VCaP (cell line): Measurements from ENCODE around the gene SRR.
A peak's percentile ranks its signal among the peaks of the same experiment; 100 is the strongest.

Experiments used
- H3K27ac ChIP-seq: fragments of 450-650 bp; 2 replicates; pipeline ENCODE4 v1.5.1; 2017
- TF ChIP-seq, protein P1 (sequence below): fragments of 450-650 bp; conservative IDR thresholded peaks from 2 replicates; pipeline ENCODE4 v1.5.1; 2017; ENCODE audit warnings: mild to moderate bottlenecking, moderate library complexity

SRR gene

DNA sequence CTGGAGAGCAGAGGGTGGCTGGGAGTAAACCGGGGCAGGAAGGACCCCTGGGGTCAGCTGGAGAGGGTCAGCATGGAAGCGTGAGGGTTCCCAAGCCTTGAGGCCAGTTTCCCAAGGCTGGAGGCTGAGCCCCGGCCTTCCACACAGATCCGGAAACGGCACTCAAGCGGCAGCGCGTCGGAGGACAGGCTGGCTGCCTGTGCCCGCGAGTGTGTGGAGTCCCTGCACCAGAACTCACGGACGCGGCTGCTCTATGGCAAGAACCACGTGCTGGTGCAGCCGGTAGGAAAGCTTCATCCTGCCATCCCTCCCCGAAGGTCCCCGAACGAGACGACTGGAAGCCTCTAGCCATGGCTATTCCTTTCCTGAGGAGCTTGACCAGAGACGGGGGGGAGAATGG, 59.6 kb downstream of the SRR start:
- H3K27ac ChIP-seq, result no peak overlapping the region
- TF ChIP-seq, protein P1, sequence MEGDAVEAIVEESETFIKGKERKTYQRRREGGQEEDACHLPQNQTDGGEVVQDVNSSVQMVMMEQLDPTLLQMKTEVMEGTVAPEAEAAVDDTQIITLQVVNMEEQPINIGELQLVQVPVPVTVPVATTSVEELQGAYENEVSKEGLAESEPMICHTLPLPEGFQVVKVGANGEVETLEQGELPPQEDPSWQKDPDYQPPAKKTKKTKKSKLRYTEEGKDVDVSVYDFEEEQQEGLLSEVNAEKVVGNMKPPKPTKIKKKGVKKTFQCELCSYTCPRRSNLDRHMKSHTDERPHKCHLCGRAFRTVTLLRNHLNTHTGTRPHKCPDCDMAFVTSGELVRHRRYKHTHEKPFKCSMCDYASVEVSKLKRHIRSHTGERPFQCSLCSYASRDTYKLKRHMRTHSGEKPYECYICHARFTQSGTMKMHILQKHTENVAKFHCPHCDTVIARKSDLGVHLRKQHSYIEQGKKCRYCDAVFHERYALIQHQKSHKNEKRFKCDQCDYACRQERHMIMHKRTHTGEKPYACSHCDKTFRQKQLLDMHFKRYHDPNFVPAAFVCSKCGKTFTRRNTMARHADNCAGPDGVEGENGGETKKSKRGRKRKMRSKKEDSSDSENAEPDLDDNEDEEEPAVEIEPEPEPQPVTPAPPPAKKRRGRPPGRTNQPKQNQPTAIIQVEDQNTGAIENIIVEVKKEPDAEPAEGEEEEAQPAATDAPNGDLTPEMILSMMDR, result no peak

DNA sequence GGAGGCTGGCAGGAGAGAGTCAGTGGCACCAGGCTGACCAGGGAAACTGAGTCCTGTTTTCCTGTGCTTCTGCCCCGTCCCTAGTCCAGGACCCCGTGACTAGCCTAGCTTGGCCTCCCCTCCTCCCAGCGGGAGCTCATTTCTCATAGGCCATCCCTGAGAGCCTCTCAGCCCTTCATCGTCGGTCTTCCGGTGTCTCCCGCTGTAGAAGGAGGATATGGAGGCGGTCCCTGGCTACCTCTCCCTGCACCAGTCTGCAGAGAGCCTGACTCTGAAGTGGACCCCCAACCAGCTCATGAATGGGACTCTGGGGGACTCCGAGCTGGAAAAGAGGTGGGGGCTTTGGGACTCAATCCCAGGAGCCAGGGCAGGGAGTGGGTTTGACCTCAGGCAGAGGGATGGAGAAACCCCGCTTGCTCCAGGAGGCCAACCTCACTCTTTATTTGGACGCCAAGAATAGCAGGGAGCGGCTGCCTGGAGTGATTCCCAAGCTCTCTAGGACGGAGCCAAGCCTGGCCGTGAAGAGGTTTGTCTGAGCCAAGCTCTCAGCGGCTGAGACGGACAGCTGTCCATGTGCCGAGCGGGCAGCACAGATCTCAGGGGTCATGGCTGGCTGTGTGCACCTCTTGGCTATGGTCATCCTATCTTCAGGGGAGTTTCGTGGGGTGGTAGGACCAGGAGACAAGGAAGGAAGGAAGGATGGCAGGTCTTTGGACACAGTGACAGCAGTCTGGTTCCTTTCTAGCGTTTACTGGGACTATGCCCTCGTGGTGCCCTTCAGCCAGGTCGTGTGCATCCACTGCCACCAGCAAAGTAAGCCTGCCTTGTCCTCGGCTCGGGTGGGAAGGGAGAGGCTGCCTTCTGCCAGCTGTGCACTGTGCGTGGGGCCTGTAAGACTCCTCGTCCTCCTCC, 60.4 kb downstream of the SRR start:
- TF ChIP-seq, protein P1, result no peak
- no peak overlapping the region for H3K27ac ChIP-seq

DNA sequence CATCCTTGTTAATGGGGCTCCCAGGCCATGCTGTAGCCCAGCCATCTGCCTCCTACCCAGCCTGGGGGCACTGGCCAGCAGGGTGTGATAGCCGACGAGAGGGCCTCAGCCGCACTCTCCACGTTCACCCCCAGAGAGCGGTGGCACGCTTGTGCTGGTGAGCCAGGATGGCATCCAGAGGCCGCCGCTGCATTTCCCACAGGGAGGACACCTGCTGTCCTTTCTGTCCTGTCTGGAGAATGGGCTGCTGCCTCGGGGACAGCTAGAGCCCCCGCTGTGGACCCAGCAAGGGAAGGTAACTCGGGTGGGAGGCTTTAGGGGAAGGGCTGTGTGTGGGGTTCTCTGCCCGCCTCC, 61.0 kb downstream of the SRR start:
- TF ChIP-seq, protein P1, result no peak
- no peak overlapping the region for H3K27ac ChIP-seq

DNA sequence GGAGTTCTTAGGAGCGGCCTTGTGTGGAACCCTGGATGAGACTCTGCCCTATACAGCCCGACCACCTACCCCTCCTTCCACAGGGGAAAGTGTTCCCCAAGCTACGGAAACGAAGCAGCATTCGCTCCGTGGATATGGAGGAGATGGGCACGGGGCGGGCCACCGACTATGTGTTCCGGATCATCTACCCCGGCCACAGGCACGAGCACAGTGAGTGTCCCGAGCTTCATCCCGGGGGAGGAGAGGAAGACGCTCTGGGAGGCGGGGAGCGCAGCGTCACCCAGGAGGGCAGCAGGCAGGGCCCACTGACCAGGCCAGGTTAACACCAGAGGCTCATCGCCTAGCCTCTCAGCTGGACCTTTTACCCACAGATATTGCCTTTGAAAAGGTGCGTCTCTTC, 61.4 kb downstream of the SRR start:
- TF ChIP-seq, protein P1, result no peak
- H3K27ac ChIP-seq, result no peak overlapping the region

DNA sequence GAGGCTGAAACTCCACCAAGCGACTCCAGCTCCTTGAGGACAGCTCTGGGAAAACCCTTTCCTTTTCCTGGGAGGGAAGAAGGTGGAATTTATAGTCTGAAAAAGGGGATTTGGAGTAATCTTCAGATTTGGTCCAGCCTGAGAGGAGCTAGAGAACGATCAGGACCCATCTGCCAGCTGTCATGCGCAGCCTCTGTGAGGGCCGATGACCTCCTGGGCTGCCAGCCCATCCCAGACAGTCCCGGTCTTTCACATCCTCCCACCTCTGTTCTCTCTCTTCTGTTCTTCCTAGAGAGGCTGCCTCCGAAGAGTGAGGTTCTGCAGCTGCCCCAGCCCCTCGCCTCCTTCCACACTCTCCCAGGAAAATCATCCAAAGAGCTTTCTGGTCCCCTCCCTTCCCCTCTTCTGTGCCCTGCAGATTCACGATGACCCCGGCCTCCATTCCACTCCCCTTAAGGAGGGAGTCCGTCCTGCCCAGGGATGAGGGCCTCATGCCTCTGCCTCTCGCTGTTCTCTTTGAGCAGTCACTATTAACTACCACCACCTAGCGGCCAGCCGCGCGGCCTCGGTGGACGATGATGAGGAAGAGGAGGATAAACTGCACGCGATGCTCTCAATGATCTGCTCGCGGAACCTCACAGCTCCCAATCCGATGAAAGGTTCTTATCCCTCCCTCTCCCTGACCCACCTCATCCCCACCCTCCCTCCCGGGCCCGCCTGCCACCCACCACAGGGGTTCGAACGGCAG, 63.2 kb downstream of the SRR start:
- TF ChIP-seq, protein P1, result peak; percentile 58
- H3K27ac ChIP-seq, result no peak overlapping the region

DNA sequence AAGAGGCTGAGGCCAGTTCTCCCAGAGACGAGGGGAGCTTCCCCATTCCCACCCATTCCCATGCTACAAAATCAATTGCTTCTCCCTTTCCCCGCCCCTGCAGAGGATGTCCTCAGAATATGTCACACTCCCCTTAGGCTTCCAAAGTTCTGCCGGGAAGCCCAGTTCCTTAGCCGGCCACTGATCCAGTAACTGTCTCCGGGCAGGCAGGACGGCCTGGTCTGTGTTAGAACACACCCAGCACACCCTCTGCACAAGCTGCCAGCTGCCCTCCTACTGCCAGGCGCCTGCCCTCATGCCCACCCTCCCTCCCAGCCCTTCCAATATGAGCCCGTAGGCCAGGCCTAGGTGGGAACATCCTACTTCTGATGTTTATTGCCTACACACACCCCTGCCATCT, 64.6 kb downstream of the SRR start:
- H3K27ac ChIP-seq, result no peak overlapping the region
- TF ChIP-seq, protein P1, result no peak

DNA sequence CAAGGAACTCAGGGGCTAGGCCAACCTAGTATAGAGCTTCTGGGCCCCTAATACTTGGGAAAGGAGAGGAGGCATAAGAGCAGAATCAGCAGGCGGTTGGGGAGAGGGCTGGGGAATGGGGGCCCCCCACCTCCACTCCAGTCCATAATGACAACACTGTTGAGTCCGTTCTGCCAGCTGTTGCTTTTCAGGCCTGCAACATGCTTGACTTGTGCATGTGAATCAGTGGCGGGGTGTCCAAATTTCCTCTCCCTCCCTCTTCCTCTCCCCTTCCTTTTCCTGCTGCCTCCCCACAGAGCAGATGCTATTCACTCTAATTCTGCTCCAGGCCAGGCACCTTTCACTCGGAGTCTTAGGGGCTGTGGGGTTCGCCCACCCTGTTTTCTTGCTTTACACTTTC, 65.3 kb downstream of the SRR start:
- no peak overlapping the region for H3K27ac ChIP-seq
- TF ChIP-seq, protein P1, result no peak
